GM06990 (cell line): ENCODE data around the gene DBNDD2.

Experiments
- DNase-seq: peaks from one replicate; pipeline ENCODE4 v3.0.0-alpha.2; 2011; ENCODE audit not compliant: insufficient read length; ENCODE audit errors: extremely low read depth
- H3K27me3 ChIP-seq: replicated peaks from 2 replicates; pipeline ENCODE4 v1.6.0; 2011; ENCODE audit warnings: low read length; ENCODE audit not compliant: control insufficient read depth, insufficient read depth
- H3K36me3 ChIP-seq: 2 replicates; pipeline ENCODE4 v1.5.1; 2011; ENCODE audit warnings: low read length; ENCODE audit not compliant: control insufficient read depth, insufficient read depth
- H3K4me3 ChIP-seq: replicated peaks from 2 replicates; pipeline ENCODE4 v1.5.1; 2011; ENCODE audit warnings: low read depth, mild to moderate bottlenecking, control low read depth, low read length
- TF ChIP-seq, protein P1 (sequence below): IDR thresholded peaks from 2 replicates; pipeline ENCODE4 v1.5.1; 2011; ENCODE audit warnings: low read length, control low read depth, mild to moderate bottlenecking, inconsistent platforms; ENCODE audit not compliant: insufficient read depth, poor library complexity, severe bottlenecking

DBNDD2 gene

DNA sequence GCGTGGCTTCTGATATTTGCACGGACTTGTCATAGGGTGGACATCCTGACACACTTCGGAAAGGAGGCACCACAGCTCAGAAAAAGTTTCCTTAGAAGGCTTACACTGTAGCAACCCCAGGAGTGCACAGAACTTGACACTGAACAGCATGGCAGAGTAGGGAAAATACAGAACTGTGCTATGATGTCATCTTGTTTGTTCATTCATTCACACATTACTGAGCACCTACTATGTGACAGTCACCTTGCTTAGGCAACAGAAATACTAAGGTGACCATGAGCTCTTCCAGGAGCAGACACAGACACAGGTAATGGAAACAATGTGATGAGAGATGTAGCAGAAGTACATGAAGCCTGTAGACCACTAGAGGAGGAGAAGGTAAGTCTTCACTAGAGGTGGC lies 5.4 kb downstream of the DBNDD2 start:
- TF ChIP-seq, protein P1, sequence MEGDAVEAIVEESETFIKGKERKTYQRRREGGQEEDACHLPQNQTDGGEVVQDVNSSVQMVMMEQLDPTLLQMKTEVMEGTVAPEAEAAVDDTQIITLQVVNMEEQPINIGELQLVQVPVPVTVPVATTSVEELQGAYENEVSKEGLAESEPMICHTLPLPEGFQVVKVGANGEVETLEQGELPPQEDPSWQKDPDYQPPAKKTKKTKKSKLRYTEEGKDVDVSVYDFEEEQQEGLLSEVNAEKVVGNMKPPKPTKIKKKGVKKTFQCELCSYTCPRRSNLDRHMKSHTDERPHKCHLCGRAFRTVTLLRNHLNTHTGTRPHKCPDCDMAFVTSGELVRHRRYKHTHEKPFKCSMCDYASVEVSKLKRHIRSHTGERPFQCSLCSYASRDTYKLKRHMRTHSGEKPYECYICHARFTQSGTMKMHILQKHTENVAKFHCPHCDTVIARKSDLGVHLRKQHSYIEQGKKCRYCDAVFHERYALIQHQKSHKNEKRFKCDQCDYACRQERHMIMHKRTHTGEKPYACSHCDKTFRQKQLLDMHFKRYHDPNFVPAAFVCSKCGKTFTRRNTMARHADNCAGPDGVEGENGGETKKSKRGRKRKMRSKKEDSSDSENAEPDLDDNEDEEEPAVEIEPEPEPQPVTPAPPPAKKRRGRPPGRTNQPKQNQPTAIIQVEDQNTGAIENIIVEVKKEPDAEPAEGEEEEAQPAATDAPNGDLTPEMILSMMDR = no peak
- H3K36me3 ChIP-seq = peaks cover 1% of the 10 kb centered on the region
- H3K27me3 ChIP-seq = no peaks in the 10 kb centered on the region
- no peak overlapping the region for H3K4me3 ChIP-seq
- no peak for DNase-seq

DNA sequence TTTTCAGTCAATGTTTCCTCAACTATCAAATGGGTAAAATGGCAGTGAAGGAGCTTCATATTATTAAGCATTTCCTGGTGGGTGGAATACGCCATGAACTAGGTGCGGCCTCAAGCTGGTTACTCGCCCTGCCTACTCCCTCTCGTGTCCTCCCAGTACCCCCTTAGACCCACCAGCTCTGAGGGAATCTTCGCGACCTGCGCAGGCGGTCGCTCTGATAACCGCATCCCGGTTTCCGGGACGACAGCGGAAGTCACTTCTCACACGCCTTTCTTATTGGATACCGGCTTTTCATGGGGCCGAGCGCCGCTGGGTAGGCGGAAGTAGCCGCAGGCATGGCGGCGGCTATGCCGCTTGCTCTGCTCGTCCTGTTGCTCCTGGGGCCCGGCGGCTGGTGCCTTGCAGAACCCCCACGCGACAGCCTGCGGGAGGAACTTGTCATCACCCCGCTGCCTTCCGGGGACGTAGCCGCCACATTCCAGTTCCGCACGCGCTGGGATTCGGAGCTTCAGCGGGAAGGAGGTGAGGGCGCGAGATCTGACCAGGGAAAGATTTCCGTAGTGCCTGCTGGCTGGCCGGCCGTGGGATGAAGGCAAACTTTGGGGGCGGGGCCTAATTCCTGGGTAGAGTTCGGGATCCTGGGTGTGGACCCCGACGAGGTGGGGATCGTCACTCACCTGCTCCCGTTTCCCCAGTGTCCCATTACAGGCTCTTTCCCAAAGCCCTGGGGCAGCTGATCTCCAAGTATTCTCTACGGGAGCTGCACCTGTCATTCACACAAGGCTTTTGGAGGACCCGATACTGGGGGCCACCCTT lies 7.9 kb downstream of the DBNDD2 start, which contains the start of gene PIGT:
PIGT (plus strand) TSS at position 320 of the 816 bp plus-strand sequence; CDS start at position 336, 16 bp downstream.
- H3K27me3 ChIP-seq = no peaks in the 10 kb centered on the region
- H3K36me3 ChIP-seq = peaks cover 11% of the 10 kb centered on the region
- TF ChIP-seq, protein P1 = no peak
- H3K4me3 ChIP-seq = peak within 1 kb of the TSS; percentile 98
- peak; percentile 84 for DNase-seq

DNA sequence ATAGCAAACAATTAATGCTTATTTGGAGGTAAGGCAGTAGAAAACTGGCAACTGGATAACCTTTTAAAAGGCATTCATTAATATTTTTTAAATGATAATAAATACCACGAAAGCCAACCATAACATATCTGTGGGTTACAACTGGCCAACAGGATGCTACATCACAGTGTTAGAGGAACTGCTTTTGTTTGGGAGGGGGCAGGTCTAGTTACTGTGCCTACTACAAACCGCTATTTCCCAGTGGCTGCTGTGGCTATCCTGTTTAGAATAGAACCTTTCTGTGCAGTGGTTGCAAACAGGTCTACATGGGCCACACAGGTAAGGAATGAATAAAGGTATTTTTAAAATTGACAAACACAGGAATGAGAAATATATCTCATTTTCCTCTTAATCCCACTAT lies 8.8 kb downstream of the DBNDD2 start:
- no peak for DNase-seq
- Histone ChIP-seq H3K36me3 (peaks cover 16% of the 10 kb centered on the region), H3K27me3 (no peaks in the 10 kb centered on the region), H3K4me3 (peak overlapping the region; percentile 98)
- TF ChIP-seq, protein P1 = no peak

DNA sequence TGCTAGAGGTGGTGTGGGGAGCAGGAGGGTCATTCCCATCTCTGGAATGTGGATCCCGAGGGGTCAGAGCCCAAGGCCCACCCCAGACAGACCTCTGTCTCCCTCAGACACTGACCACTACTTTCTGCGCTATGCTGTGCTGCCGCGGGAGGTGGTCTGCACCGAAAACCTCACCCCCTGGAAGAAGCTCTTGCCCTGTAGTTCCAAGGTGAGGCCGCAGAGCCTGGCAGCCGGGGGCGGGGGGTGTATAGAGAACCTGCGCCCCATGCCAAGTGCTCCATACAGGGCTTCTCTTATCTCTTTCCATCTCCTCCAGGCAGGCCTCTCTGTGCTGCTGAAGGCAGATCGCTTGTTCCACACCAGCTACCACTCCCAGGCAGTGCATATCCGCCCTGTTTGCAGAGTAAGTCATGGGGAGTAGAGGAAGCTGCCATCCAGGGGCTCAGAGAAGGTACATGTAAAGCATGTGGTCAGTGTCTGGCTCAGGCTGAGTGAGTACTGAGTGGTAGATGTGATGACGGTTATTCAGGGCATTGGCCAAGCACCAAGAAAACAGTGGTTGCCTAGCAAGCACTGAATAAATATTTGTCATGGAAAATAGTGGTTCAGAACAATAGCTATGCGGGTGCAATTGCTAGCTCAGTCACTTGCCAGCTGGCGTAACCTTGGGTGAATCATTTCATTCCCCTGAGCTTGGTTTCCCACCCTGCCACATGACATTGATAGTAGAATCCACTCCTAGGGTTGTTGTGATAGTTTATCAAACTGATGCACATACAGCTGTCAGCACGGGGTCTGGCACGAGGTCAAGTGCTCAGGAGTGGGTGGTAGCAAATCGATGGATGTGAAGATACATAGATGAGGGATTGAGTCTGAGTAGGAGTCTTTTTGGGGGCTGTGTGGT lies 11.4 kb downstream of the DBNDD2 start:
- Histone ChIP-seq H3K36me3 (peaks cover 23% of the 10 kb centered on the region), H3K27me3 (no peaks in the 10 kb centered on the region), H3K4me3 (no peak overlapping the region)
- TF ChIP-seq, protein P1 = no peak
- DNase-seq = peak; percentile 46

DNA sequence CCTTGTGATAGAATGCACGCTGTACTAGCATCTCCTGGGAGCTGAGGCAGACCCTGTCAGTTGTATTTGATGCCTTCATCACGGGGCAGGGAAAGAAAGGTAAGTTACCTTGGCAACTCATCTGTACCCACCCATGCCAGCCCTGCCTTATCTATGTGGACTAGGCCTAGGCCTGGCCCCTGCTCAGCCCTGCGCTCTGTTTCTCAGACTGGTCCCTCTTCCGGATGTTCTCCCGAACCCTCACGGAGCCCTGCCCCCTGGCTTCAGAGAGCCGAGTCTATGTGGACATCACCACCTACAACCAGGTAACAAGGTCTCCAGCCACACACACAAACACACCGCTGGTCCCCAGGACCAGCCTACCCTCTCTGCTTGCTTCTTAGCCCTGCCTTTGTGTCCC lies 12.0 kb downstream of the DBNDD2 start:
- TF ChIP-seq, protein P1 = no peak
- Histone ChIP-seq H3K27me3 (no peaks in the 10 kb centered on the region), H3K4me3 (no peak overlapping the region), H3K36me3 (peaks cover 25% of the 10 kb centered on the region)
- DNase-seq = no peak
